NCI-H345 treated with DMSO at 0.1 percent for 48 hours (cell line): Measurements from ENCODE around the gene KATNB1.

Experiments
- DNase-seq: peaks from one replicate; lab custom pipeline; 2025; ENCODE audit not compliant: unreplicated experiment; lab: John Stamatoyannopoulos, UW

The KATNB1 gene

GRCh38 chr16:57804111-57804837 lies 68.7 kb downstream of the KATNB1 start:
- DNase-seq = no peak

- no peak for DNase-seq
These were observed 69.6 kb downstream of the KATNB1 start for GRCh38 chr16:57805176-57805575.
